GM10266 (cell line): ENCODE data around the gene POLR2E.

Source experiments
- DNase-seq: peaks from one replicate; pipeline ENCODE4 v3.0.0; 2012; ENCODE audit errors: extremely low spot score
- CTCF ChIP-seq: IDR thresholded peaks from 2 replicates; pipeline ENCODE4 v1.5.1; 2012; ENCODE audit warnings: mild to moderate bottlenecking, low read depth; ENCODE audit not compliant: control insufficient read depth, insufficient read depth; ENCODE audit errors: missing control alignments

POLR2E gene

DNA sequence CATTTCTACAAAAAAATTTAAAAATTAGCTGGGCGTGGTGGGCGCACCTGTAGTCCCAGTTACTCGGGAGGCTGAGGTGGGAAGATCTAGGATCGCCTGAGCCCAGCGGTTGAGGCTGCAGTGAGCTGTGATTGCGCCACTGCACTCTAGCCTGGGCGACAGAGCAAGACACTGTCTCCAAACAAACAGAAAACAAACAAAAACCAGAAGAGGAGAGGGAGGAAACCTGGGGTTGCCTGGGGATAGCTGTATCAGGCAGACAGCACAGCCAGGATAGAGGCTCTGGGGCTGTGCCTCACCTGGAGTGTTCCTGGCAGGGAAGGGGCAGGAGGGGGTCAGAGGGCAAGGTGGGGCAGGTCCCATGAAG, 2.6 kb upstream of the POLR2E start:
- no peak for TF ChIP-seq CTCF
- DNase-seq: no peak

DNA sequence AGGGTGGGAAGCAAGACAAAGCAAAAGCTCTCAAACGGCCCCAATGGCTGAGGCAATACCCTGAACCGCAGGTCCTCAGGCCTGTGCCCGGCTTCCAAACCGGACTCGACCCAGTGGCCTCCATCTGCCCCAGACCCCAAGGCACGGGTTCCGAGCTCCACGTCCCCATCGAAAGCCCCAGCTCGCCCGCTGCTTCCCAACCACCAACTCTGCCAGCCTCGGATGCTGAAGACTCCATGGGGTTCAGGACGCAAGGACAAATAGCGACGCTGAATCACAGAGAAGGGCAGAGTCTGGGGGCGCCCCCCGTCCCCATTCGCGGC, 559 bp downstream of the POLR2E start:
- DNase-seq: no peak
- no peak for TF ChIP-seq CTCF

- TF ChIP-seq CTCF: no peak
These were observed 1.2 kb downstream of the POLR2E start for GRCh38 chr19:1093811-1094553.

GRCh38 chr19:1093330-1093729, 1.8 kb downstream of the POLR2E start:
- DNase-seq: no peak
- TF ChIP-seq CTCF: no peak

More at GRCh38 chr19:1093811-1094553, 1.2 kb downstream of the POLR2E start:
- no peak for DNase-seq

DNA sequence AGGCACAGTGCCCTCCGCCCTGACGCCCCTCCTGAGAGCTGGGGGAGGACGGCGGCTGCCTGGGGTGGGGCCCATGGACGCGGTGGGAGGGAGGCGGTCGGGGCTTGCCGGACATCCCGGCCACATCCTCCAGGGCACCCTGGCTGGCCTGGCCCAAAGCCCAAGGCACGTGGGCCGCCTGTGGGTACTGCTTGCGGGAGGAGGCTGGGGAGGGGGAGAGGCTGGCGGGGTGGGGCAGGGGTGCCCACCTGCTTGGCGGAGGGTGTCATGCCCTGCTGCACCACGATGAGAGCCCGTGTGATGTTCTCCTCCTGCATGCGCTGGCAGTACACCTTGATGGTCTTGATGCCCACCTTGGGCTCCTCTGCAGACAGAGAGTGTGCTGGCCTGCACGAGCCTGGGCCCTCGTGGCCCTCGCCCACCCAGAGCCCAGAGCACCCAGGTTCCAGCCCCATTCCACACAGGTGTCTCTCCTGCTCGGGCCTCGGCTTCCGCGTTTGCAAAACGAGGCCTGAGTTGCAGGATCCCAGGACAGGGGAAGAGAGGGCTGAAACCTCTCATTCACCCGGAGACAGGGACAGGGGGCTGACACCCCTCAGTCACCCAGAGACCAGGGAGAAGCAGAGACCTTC, 3.5 kb downstream of the POLR2E start:
- TF ChIP-seq CTCF: no peak
- DNase-seq: no peak

GRCh38 chr19:1090731-1091543, 4.2 kb downstream of the POLR2E start:
- no peak for TF ChIP-seq CTCF
- DNase-seq: no peak

DNA sequence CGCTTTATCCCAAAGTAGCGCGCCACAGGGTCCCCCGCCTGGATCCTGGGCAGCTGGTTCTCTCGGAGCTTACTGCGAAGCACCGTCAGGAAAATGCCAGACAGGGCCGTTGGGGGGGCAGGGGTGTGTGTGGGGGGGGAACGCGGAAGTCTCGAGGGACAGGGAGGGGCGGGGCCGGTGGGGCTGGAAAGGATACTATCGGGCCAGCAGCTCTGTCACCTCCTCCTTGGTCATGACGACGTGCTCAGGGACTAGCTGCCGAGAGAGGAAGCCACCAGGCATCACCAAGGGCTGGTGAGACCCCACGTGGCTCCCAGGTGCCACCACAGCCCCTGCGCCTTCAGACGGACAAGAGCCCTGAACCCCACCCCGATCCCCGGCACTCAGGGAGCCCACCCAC, 5.3 kb downstream of the POLR2E start:
- TF ChIP-seq CTCF: no peak
- no peak for DNase-seq
